Measurements from ENCODE around the gene NGEF.
"Not testable (repeated sequence)": the region's sequence is repeated elsewhere in the genome, so short reads cannot be mapped to it uniquely, and the experiment has no call there.

Gene NGEF

DNA sequence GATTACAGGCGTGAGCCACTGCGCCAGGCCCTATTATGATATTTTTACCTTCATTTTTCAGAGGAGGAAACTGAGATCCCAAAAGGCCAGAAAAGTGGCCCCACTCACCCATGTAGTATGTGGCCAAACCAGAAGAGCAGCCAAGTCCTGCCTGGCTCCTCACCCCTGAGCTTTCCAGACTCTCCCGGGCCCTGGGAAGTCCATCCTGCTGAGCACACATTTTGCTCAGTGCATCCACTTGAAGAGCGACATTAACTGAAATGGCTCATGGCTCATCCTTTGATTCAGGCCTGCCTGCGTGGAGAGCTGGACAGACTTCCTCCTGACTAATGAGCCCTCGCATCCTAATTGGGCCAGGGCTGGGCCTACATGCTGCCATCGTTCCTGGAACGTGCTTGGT is 9.5 kb upstream of the NGEF start:
- DNase-seq, result no peak

DNA sequence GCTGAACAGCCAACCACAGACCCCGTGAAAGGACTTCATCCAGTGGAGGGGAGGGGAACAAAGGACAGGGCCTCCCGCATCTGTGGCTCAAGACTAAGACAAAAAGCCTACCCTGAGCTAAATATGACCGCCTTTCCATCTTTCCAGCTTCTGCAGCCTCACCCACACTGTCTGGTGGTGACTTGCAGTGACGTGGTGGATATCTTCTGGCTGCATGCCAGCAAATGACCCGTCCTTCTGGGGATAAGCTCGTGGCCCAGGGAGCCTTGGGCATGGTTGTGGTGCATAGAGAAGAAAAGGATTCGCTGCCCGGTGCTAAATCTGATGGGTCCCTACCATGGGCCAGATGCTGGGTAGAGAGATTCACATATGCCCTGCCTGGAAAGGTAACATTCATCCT is 8.7 kb upstream of the NGEF start:
- no peak for DNase-seq

DNA sequence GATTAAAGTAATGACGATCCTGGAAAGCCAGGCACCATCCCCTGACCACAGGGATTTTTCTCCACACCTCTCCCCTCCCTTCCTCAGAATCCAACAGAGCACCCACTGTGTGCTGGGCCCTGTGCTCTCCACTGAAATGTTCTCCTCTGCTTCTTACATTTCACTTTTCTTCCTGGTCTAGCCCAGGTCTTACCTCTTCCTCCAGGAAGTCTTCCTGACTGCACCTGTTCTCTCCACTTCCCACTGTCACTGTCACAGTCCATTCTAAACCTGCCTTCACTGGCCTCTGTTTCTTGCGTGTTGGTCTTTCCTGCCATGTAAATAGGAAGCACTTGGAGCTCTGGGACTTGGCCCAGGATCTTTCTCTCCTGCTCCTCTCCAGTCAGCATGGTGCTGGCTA is 7.4 kb upstream of the NGEF start:
- no peak for DNase-seq

DNA sequence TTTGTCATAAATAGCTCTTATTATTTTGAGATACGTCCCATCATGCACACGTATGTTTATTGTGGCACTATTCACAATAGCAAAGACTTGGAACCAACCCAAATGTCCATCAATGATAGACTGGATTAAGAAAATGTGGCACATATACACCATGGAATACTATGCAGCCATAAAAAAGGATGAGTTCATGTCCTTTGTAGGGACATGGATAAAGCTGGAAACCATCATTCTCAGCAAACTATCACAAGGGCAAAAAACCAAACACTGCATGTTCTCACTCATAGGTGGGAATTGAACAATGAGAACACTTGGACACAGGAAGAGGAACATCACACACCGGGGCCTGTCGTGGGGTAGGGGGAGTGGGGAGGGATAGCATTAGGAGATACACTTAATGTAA is 6.6 kb upstream of the NGEF start:
- not testable (repeated sequence) for DNase-seq

DNA sequence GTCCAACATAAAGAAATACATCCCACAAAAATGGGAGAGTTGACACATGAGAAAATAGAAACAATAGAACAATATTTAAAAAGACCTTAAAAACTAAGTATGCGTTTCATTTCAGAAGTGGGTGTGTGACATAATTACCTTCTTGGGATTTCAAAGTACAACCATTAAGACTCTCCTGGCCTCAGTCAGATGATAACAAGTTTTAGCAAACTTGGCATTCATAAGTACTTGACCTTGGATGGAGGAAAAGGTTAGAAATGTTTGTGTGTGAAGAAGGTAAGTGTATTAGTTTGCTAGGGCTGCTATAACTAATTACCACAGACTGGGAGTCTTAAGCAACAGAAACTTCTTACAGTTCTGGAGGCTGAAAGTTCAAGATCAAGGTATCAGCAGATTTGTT is 4.9 kb upstream of the NGEF start:
- no peak for DNase-seq

DNA sequence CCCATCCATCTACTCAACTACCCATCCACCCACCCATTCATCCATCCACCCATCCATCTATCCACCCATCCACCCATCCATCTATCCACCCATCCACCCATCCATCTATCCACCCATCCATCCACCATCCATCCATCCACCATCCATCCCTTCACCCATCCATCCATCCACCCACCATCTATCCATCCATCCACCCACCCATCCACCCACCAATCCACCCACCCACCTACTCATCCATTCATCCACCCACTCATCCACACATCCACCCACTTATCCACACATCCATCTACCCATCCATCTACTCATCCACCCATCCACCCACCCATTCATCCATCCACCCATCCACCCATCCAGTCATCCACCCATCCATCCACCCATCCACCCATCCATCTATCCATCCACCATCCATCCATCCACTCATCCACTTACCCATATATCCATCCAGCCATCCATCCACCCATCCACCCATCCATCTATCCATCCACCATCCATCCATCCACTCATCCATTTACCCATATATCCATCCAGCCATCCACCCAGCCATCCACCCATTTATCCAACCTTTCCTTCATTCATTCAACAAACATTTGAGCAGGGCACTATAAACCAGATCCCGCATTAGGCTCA is 2.1 kb upstream of the NGEF start:
- DNase-seq, result no peak

DNA sequence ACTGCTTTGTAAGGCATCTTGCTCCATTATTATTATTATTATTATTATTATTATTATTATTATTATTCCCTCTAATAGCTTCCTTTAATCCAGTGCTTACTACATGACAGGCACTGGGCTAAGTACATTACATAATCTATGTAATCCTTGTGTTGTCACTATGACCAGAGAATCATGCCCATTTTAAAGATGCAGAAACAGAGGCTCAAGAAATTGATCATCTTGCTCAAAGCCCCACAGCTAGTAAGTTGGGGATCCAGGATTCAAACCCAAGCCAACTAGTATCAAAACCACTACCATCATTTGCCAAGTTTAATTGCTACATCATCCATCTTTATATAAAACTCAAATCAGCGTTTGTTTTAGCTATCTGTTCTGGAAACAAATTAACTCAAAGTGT is 594 bp upstream of the NGEF start:
- DNase-seq, result no peak

DNA sequence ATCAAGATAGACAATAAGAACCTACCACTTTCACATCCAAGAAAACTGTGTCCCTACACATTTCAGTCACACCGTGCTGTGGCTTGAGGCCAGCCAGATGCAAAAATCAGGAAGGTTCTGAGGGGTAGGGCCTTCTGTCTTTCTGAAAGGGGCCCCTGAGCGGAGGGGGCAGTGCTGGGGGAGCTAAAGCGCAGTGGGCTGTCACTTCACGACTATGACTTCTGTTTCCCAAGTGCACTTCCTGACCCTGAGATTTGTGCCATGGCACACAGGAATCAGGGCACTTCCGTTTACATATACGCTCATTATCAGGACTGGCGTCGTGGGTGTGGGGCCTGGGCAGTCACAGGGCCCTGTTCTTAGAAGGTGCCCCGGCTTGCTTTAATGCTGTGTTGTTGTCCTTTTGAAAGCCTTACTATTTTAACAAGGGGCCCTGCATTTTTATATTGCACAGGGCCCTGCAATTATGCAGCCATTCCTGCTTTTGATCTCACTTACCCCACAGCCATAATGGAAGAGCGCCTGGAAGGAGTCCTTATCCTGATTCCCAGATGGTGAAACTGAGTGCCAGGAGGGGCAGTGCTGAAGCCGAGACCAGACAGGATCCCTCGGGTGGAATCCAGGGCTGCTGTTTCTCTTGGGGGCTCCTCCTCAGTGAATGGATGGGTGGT is 620 bp downstream of the NGEF start:
- DNase-seq, result no peak

DNA sequence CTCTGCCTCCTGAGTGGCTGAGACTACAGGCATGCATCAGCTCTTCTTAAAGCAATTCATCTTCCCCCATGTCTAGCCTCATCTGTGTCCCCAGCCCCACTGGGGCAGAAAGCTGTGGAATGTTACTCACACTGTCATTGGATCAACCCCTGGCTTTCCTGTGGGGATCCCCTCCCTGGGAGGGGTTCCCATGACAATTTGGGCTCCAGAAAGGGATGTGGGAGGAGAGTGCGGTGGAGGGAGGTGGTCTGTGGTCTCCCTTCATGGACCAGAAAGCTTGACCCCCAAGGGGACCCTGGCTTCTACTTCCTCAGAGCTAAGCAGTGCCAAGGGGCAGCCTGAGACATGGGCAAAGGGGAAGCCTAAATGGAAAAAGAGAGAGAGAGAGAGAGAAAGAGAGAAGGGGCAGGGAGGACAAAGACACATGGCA is 1.3 kb downstream of the NGEF start:
- no peak for DNase-seq

DNA sequence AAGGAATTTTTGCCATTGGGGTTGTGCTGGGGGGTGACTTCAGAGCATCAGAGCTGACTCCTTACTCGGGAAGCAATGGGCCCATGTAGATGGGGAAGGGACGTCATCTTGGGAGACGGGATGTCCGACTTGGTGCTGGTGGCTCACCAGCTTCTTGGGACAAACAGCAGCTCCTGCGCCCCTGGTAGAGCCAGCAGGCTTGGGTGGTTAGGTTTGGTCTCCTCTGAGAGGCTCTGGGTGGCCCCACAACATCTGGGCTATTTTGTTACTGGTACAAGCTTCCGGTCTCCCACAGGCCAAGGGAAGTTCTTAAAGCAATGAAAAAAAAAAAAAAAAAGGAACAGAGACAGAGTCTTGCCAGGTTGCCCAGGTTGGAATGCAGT is 1.8 kb downstream of the NGEF start:
- DNase-seq, result no peak

DNA sequence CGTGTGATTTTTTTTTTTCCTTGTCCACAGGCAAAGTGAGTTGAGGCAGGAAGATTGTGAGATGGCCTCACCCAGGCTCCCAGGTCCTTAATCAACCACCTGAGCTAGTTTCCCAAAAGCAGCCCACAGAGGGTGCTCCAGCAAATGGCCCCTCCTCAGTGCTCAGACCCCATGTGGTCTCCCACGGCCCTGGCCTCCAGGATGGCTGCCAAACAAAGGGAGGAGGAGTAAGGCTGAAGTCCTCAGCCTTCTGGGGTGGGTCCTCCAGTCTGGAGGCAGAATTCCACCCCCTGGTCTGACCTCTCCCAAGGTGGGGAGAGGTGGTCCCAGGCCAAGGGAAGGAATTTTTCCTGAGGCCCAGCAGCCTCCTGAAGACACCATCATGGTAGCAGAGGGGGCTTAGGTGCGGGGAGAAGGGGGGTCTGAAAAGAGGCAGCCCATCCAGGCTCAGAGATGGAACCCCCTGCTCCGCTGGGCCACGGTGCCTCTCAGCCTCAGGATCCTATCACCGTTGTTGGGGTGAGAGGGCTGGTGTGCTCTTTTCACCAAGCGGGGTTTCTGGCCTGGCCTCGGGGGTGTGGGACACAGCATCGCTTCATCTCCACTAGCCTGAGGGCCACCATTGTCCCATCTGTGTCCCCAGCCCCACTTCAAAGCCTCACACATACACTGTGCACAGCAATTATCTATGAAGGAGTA is 2.3 kb downstream of the NGEF start:
- DNase-seq, result no peak

DNA sequence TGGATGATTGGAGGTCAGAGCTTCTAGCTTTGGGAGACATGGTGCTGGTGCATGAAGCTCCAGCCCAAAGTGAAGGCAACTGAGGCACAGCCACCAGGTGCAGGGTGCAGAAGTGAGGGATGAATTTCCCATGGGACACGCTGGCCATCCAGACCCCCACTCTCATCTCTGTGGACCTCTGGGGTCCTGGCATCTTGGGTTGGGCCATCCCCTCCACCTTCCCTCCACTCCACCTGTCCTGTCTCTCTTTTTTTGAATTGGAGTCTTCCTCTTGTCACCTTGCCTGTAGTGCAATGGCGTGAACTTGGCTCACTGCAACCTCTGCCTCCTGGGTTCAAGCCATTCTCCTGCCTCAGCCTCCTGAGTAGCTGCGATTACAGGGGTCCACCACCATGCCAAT is 3.4 kb downstream of the NGEF start:
- no peak for DNase-seq

DNA sequence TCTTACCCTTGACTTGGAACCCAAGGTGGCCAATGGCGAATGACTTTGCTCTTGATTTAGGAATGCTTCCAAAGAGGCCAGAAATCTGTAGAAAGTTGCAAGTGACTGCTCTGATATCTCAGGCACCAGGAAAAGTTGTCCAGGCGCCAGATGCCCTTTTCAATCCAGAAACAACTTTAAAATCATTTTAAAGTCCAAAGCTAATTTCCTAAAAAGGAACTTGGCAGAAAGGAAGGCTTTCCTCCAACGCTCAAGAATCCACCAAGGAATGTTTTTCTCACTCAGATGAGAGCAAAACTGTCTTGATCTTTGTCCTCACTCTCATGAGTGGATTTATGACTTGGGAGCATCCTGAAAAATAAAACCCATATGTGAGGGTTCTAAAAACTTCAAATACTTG is 5.3 kb downstream of the NGEF start:
- DNase-seq, result no peak

DNA sequence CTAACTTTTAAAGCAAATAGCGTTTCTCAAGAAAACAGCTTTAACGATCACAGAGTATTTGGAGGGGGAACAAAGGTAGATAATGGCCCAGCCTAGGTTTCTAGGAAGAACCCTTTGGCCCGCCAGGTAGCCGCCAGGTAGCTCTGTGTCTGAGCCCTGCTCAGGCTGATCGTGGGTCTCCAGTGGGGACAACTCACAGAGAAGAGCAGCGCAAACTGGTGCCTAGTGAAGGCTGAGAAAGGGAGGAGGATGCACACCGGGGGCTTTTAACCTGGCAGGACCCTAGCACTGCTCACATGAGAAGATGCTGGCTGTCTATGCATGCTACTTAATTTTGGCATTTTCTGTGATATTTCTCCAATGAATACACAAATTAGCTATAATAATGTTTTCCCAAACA is 5.8 kb downstream of the NGEF start:
- no peak for DNase-seq

DNA sequence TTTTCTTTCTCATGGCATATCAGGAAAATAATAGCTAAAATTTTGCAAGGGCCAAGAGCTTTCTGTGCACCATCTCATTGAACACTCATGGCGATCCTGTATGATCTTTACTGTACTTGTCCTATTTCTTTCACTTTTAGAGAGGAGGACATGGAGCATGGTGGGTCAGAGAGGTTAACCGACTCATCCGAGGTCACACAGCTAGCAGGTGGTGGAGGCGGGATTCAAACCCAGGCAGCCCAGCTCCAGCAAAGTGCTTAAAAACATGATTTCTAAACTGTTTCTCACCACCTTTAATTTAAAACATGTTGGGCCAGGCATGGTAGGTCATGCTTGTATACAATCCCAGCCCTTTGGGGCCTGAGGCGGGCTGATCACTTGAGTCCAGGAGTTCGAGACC is 6.4 kb downstream of the NGEF start:
- DNase-seq, result no peak

DNA sequence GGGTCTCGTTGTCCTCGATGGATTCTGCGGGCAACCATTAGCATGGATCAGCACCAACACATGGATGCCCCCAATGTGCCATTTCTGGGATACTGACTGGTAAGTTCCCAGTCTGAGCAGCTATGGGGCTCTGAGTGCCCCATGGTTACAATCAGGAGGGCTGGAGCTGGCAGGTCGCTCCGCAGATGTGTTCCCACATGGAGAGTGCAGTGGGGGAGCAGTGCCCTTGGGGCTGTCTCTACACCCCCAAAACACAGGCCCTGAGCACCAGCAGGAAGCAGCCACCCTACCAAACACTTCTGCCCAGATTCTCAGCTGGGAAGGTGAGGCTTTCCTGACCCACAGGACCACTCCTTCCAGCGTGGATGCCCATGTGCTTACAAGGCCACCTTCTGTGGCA is 8.0 kb downstream of the NGEF start:
- DNase-seq, result no peak

DNA sequence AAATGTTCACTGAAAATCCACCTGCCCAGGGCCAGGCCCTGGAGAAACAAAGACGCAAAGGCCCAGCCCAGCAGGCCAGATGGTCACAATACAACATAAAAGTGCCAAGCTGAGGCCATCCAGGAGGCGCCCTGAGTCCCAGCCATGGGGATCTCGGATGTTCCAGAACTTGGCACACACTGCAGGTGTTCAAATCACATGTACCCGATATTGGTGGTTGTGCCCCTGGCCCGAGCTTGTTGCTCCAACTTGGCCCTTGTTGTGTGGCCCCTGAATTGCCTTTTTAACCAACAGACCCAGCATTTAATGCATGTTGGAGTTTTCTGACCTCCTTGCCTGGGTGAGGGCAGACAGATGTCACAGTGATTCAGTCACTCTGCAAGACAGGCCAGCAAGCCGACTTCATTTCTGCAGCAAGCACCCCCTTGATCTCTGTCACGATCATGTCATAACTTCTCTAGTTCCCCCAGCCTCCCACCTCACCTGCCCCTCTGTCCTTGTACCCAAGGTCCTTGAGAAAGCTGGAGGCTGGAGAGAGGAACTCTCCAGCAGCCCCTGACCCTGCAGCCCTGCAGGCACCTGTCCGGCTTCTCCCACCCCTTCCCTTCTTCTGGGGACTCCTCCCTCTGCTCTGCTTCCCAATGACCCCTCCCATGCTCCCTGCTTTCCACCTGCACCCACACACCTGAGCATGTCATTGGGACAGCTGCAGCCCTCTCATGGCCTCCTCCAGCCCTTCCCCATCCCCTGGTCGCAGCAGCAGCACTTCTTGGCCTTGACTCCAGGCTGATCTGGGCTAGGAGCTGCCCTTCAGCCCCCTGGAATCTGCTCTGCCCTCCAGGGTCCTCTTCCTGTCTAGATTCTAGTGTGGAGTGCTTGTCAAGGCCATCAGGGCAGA is 9.1 kb downstream of the NGEF start:
- no peak for DNase-seq

DNA sequence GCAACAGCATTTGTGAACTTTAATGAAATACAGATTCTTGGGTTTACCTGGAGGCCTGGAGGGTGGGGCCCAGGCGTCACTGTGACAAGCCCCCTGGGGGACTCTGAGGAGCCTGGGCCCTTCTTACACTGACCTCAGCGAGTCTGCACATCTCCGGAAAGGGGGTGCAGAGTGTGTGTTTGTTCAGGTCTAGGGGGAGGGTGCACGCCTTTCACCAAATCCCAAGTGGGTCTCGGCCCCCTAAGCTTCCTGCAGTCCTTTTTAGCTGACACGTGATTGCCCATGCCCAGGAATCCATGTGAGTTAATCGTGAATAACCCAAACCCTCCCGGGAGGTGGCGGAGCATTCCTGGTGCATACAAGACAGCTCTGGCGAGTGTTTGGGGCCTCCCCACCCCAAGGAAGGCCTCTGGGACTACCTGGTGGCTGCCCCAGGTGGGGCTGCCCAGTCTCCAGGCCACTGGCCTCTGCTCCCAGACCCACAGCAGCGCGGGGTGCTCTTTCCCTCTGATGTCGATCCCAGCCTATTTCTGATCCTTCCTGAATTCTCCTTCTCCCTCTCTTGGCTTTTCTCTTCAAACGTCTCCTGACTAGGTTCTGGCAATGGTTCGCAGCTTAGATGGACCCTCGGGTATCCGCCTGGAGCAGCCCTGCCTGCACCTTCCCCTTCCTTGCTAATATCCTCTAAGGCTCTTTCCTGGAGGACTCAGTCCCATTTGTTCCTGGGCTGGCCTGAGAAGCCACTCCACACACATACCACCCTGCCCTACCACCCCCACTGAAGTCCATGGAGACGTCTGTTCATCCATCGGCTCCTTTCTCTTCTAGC is 10.0 kb downstream of the NGEF start:
- no peak for DNase-seq

DNA sequence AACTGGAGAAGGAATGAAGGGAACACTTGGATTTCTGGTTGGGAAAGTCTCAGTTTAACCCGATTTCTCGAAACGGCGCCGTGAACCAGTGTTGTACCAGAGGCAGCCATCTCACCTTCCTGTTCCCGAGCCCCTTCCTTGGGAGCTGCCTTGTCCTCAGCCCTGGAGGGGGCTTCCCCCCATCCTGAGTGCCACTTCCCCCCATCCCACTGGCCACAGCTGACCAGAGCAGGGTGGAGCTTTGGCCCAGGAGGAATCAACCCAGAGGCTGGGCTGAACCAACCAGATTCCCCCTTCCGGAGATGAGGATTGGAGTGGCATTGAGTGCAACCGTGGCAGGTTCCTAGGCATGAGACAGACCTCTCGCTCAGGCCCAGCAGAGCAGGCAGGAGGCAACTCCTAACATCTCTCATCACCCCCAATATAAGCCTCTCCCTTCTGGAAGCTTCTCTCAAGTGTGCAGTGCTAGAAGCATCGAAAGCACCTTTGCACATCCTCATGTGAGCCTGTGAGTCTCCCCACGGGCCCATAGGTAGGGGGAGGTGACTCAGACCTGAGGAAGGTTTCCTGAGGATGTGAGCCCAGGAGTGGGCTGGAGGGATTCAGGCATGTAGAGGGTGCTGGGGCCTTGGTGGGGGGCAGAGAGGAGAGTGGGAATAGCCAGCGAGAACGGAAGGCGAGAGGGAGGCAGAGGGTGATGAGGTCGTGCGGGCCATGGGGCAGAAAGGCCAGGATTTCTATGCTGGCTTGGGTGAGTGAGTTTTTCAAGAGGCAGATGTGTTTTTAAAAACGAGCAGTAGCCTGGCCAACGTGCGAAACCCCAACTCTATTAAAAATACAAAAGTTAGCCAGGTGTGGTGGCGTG is 11.9 kb downstream of the NGEF start:
- DNase-seq, result no peak

DNA sequence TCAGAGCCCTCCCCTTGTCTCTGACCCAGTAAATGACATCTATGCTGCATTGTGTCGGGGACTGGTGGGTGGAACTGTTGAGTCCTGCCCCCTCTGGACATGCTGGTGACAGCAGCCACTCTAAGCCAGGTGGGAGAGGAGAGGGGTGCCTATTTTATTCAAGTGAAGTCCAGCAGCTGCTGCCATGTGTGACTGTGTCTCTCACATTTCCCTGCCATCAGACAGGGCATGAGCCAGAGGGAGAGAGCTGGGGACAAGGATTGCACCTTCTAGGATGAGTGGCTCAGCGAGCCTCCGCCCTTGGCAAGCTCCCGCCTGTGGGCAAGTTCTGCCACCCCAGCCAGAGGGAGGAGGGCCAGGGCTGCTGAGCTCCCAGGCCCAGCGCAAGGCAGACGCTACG is 13.7 kb downstream of the NGEF start:
- no peak for DNase-seq

DNA sequence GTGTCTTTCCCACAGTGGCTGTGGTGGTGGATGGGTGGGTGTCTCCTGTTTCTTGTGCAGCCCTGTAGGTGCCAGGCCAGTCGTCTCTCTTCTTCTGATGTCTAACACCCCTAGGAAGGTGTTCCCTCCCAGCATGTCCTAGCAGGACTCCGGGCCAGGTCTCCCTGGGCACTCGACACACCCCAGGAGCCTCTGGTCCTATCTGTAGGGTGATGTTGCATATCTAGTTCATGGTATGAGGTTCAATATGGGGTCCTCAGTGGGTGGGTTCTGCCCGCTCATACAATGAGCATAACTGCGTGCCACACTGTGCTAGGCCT is 14.4 kb downstream of the NGEF start:
- no peak for DNase-seq
